CD4-positive, alpha-beta T cell treated with Interleukin-6 at 100 ng/mL for 8 hours (primary cell): ENCODE measurements around the gene IGFN1.
"Not testable (repeated sequence)": the region's sequence is repeated elsewhere in the genome, so short reads cannot be mapped to it uniquely, and the experiment has no call there.

ENCODE experiments used
- DNase-seq: peaks from one replicate; pipeline ENCODE4 v3.0.0-alpha.2; 2020; ENCODE audit warnings: mixed read lengths, low spot score

Gene IGFN1

GRCh38 chr1:201250326-201251011, 59.8 kb downstream of the IGFN1 start:
- DNase-seq: no peak

- DNase-seq: no peak
These were observed 60.8 kb downstream of the IGFN1 start for GRCh38 chr1:201251411-201251810.

DNA sequence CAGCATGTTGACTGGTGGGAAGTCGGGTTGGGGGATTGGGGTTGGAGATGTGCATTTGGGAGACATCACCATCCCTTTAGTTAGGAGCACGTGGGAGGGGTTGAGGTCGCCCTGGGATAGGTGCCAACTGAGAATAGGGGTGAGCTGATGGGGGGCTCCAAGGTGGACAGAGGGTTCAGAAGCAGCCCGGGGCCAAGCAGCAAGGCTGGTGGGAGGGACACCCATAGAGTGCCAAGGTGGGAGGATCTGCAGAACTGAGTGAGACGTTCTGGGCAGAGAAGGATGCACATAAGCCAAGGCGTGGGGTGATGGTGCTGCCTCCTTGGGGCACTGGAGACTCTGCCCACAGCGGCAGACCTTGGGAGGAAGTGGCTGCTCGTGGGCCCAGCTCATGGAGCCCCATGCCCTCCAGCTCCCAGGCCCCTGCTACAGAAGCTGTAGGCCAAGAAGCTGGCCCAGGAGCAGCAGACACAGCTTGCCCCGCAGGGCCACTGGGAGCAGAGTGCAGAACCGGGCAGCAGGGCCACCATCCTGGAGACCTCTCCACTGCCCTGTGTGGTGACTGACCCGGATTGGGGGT, 61.3 kb downstream of the IGFN1 start:
- DNase-seq: no peak

DNA sequence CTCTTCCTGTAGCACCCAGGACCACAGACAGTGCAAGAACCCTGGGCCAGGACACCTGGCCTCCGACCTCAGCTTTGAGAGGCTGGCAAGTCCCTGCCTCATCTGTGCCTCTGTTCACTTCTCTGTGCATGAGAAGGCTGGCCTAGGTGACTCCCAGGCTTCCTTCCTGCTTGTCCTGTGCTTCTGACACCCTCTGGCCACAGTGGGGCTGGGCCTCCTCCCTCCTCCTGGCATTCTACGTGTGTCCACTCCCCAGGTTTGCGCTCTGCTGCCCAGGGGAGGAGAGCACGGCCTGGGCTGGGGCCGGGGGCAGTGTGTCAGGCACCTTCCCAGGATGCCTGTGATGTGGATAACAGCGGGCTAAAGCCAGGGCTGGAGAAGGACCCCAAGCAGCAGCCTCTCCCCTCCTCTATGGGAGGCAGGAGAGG, 62.3 kb downstream of the IGFN1 start:
- no peak for DNase-seq

DNA sequence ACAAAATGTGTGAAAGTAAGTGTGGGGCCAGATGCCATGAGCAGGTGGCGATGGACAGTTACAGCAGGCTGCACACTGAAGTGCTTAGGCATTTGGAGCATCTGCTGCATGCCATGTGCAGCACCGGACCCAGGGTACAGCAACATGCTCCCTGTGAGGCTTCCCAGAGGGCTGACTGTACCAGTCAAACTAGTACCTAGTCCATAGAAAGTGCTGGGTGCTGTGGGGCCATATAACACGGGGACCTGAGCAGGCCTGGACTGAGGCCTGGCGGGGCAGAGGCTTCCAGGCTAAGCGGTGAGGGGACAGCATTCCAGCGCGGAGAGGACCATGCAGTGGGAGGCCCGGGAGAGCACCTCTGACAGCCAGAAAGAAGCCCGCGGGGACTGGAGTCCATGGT, 62.8 kb downstream of the IGFN1 start:
- DNase-seq: no peak

DNA sequence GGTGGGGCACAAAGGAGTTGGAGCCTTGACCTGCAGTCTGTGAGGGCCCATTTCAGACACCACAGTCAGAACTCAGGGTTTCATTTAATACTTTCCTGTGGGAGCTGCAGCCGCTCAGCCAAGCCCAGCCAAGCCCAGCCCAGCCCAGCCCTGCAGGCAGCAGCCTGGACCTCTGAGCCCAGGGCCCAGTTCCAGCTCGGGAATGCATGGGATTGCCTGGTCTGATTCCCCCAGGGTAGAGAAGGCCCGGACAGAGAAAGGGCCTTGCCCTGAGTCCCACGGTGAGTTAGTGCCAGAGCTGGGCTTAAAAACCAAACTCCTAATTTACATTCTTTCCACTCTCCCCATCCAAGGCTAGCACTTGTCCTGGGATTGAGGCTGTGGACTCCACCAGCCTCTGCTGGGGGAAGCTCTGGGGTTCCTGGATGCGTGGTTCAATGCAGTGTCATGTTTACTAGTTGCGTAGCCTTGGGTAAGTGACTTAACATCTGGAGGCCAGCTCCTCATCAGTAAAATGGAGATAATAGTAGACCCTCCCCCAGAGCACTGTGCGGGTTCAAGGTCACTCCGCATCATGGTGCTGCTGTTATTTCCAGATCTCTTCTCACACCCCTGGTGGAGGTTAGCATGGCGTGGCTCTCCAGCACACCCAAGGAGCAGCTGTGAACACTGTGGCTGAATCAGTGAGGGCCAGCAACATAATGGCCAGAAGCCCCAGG, 63.4 kb downstream of the IGFN1 start:
- no peak for DNase-seq

GRCh38 chr1:201254625-201255478, 64.2 kb downstream of the IGFN1 start:
- peak; percentile 24 for DNase-seq

- no peak for DNase-seq
These were observed 65.1 kb downstream of the IGFN1 start for GRCh38 chr1:201255479-201256362.

DNA sequence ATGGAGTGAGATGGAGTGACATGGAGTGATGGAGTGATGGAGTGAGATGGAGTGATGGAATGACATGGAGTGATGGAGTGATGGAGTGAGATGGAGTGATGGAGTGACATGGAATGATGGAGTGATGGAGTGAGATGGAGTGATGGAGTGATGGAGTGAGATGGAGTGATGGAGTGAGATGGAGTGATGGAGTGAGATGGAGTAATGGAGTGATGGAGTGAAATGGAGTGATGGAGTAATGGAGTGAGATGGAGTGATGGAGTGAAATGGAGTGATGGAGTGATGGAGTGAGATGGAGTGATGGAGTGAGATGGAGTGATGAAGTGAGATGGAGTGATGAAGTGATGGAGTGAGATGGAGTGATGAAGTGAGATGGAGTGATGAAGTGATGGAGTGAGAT, 67.5 kb downstream of the IGFN1 start:
- not testable (repeated sequence) for DNase-seq

- DNase-seq: no peak
These were observed 68.2 kb downstream of the IGFN1 start for GRCh38 chr1:201258763-201259230.

GRCh38 chr1:201259476-201260235, 69.0 kb downstream of the IGFN1 start:
- no peak for DNase-seq

DNA sequence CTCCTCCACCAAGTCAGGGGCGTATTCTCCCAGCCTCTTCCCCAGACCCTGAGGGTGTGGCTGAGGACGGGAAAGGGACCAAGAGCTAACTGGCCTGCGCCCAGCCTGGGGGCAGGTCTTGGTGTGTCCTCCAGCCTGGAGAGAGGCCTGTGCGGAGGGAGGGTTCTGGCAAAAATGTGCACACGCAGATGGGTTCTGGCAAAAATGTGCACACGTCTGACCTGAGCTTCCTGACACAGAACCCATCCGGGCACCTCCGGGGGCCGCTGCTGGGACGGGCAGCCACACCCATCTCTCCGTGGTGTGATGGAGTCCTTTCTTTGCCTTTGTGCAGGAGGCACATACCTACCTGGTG, 69.6 kb downstream of the IGFN1 start:
- no peak for DNase-seq

GRCh38 chr1:201260648-201261311, 70.2 kb downstream of the IGFN1 start:
- no peak for DNase-seq

DNA sequence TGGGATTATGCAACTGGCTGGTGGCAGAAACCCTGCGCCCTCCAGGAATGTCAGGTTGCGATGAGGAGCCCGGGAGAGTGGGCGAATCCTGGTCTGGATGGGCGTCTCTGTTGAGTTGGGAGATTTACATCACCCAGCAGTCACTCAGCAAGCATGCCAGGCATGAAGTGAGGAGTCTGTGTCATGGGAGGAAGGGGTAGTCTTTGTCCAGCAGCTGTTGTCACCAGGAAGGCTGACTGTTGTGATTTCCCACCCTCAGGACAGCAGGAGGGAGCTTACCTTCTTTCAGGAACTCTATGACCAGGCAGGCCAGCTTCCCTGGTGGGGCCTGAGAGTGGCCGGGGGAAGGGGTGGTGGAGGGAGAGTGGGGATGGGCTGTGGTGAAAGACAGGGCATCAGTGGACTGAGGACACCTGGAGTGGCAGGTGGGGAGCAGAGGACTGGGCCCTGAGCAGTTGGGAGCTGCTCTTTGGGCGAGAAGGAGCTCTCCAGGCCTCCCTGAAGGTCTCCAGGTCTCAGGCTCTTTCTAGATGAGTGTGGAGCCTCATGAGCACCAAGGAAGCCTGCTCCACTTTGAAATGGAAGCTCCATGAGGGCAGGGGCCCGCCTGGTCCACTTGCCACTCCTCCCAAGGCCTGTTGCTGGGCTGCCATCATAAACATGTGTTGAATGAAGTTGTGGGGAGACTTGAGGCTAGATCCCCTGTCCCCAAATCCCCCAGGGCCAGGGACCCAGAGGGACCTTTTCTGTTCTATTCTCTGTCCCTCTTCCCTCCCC, 71.3 kb downstream of the IGFN1 start:
- no peak for DNase-seq

DNA sequence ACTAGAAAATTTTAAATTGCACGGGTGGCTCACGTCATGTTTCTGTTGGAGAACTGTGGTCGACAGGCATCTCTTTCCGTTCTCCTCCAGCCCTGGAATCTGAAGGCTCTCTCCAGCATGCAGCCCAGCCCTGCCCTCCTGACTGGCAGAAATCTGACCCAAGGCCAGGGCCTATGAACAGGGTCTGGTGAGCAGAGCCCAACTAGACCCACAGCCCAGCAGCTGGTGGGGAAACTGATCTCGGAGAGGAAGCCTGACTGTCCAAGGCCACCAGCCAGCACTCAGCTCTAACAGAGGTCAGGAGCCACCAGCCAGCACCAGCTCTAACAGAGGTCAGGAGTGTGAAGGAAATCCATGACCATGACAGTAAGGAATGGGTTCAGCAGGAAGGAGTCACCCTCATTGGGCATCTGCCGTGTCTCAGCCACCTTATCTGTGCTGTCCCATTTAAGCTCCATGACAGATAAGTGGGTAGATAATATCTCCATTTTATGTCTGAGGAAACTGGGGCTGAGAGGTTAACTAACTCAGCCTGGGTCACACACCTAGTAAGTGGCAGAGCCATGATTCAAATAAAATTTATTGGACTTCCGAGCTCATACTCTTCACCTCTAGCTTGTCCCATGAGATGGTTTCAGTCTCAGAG, 72.5 kb downstream of the IGFN1 start:
- no peak for DNase-seq

DNA sequence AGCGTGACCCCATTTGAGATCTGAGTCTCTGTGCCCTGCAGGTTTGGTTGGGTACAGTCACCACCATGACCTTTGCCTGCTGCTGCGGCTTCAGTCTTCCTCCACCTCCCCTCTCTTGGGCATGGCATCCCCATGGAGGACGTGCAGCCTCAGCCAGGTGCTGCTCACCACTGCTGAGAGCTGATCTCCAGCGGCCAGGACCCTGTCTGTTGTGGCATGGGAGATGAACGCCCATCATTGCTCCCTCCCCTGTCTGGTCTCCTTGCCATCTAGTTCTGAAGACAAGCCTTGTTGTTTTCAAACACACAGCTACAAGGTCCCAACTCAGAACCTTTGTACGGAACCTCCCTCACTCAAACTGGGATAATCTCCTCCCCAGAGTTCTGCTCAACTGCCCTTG, 73.4 kb downstream of the IGFN1 start:
- no peak for DNase-seq

DNA sequence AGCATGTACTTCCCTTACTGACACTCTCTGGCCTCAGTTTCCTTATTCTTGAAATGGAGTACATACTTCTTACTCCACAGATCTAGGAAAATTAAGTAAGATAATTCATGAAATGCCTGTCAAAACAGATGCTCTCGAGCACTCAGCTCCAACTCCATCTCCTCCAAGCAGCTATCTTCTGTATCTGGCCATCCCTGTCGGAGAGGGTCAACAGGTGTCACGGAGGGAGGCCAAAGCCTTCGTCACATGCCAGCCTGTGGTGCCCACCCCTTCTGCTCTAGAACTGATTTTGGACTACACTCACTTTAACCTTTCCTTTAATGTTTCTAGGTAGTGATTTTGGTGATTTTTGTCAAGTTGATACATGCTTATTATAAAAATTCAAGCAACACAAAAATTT, 73.9 kb downstream of the IGFN1 start:
- no peak for DNase-seq

GRCh38 chr1:201265756-201266155, 75.1 kb downstream of the IGFN1 start:
- DNase-seq: no peak

DNA sequence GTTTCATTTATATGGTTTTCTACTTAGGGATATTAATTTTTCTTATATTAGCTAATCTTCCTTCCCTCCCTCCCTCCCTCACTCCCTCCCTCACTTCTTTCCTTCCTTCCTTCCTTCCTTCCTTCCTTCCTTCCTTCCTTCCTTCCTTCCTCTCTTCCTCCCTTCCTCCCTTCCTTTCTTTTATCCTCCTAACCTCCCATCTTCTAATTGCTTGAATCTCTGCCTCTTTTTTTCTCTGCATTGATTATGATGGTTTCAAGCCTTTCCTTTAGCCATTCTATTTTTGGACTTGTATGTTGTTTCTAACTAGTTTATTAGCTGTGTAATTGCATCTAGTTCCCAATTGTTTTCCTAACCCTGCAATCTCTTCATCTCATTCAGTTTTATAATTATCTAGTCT, 75.7 kb downstream of the IGFN1 start:
- no peak for DNase-seq
